HG03039 (cell line): ENCODE results near the gene ANKRD13C.

Experiments
- ATAC-seq: cut with Tn5 transposase; IDR thresholded peaks from one replicate; pipeline ENCODE4 v1.9.1; 2021; ENCODE audit warnings: mild to moderate bottlenecking, moderate library complexity; ENCODE audit not compliant: unreplicated experiment

ANKRD13C gene

DNA sequence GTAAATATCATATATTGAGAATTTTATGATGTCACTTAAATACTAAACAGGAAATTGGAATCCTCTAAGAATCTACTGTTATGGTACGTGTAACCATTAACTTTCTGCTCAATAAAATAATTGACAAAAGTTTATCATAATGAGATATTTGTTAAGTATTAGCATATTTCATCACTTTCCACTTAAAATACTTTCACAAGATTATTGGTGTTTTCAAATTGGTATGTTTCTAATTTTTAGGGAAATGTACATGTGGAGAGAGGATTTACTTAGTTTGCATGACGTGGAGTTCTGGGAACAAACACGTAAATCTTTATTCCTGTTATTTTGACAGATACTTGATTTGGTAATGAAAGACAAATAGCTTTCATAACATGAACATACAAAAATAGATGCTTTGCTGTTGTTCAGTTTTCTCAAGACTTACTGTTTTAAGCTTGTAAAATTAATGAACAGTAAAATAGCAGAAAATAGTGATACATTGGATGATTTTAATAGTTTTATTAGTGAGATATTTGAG is 131.7 kb downstream of the ANKRD13C start:
- ATAC-seq: no peak

DNA sequence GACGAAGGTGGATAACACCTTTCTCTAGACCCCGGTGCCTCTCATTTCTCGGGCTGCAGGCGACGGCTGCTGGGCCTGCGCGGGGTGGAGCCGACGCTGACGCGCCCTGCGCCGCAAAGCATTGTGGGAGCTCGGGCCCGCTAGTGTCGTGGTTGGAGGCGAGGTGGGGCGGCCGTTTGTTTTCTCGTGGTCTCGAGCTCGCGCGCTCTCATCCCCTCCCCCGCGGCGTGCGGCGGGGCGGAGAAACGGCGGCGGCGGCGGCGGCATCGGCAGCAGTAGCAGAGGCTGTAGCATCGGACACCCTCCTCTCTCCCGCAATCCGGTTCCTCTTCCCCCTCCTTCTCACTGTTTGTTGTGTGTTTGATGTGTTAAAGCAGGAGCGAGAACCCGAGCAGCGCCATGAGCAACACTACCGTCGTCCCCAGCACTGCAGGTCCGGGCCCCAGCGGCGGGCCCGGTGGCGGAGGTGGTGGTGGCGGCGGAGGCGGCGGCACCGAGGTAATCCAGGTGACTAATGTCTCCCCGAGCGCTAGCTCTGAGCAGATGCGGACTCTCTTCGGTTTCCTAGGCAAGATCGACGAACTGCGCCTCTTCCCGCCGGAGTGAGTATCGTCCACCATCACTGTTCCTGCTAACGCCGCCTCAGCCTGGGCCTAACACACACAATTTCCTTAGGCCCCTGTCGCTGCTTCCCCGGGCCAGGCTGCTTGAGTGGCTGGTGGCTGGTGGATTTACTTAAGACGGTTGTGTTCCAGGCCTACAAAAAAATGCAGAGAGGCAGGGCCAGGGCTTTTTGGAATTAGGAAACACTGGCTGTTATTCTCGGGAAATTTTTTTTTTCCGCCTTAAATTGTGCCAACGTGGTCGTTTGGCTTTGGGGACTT is 133.0 kb downstream of the ANKRD13C start, which contains the start of gene SRSF11:
Gene SRSF11, plus strand, starts transcription at position 143 of the 884 bp plus-strand sequence. Its CDS starts 257 bp downstream, at position 400.
- peak; percentile 91 for ATAC-seq

DNA sequence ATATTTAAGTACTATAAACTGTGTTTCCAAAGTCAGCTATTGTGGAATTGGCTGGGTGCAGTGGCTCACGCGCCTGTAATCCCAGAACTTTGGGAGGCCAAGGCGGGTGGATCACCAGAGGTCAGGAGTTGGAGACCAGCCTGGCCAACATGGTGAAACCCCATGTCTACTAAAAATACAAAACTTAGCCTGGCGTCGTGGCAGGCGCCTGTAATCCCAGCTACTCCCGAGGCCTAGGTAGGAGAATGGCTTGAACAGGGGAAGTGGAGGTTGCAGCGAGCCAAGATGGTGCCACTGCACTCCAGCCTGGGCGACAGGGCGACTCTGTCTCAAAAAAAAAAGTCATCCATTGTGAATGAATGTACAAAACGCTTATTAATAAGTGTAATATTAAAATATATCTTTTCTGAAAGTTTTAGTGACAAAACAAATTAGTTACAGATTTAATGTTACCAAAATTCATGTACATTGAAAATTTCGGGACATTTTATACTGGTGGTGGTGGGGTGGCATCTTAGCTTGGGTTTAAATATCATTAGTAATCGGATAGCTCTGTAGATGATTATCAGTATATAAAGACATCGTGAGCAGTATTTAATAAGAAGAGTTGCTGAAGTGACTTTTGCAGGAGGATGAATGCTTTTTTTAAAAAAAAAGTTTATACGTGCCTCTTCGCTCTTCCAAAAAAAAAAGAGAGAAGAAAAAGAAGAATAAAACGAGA is 133.8 kb downstream of the ANKRD13C start:
- ATAC-seq: peak; percentile 1

DNA sequence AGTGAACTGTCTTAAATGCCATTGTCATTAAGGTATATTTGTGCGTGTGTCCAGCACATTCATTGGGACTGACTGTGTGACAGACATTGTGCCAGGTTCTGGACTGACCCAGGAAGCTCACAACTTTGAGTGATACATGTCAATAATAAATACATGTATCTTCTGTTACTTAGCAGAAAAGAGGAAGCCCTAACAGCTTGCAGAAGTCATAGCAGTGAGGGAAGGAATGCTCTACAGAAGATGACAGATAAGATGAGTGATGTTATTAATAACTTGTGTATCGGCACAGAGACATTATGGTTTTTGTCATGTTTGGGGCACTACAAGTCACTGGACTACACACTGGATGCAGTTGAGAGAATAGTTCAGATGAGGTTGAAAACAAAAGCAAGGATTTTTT is 134.5 kb downstream of the ANKRD13C start:
- no peak for ATAC-seq

DNA sequence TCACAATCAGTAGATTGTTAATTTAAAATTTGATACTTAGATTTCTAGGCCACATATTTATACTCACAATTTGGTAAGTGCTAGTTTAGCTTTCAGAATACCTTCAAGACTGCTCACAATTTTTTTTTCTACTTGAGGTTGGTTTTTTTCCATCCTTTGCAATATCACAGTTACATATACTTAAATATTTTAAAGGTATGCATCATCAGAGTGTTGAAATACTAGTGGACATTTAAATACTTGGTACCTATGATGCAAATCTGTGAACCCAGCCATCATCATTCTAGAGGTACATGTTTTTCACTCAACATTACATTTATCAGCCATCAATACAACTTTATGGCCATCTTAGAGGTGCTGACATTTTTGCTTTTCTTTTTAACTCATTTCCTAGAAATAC is 143.0 kb downstream of the ANKRD13C start:
- no peak for ATAC-seq

DNA sequence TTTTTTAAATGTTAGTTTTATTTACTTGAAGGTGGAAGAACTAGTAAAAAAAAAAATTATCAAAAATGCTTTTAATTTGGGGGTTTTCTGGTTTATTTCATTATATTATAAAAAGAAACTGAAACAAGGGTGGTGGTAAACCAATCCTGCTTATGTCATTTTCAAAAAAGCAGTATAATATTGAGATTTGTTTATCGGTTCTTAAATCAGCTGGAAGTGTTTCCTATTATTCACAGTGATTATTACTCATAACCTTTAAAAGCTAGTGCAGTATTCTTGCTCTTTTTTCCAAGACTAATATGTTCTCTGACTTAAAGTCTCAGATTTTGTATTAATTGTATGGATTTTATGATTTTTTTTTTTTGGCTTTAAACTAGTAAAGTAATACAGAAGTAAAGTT is 143.7 kb downstream of the ANKRD13C start:
- ATAC-seq: no peak
